Gastrocnemius medialis (tissue), 4 donors: ENCODE data around the gene PPIP5K1.

Experiments used
- CTCF ChIP-seq, 5 experiments: fragments of 450-650 bp in 3 of 5; fragments of 200-600 bp in 2 of 5; sonication (generic) in 2 of 5; IDR thresholded peaks in 4 of 5; conservative IDR thresholded peaks in 1 of 5; 1 replicate in 4 of 5; 2 replicates in 1 of 5; pipeline ENCODE4 v1.5.1; 2016 to 2019; ENCODE audit warnings: antibody characterized with exemption in 5 of 5, mild to moderate bottlenecking in 3 of 5, moderate library complexity in 3 of 5
- POLR2A ChIP-seq, 2 donors: fragments of 450-650 bp; IDR thresholded peaks; one replicate each; pipeline ENCODE4 v1.6.1; 2017; ENCODE audit warnings: antibody characterized with exemption in 2 of 2, mild to moderate bottlenecking in 2 of 2, moderate library complexity in 2 of 2

DNA sequence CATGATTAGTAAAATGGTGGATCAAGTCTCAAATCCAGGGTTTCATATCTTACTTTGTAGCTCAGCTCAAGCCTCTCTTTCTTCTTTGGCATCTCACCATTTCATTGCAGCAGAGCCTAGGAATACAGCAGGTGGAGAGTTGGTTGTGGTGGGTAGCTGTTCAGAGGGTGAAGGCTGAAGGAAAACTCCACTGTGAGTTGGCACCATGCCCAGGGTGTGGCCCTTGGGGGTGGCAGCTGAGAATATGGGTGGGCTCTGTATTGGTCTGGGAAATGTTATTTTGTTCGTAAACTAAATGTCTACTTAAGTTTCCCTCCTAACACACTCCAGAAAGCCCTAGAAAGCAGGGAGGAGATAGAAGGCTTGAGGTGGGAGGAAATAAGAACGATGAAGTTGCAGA is 74.3 kb downstream of the PPIP5K1 start:
- TF ChIP-seq CTCF (IDR thresholded peaks at IDR 0.05 in 4 of 5, conservative IDR thresholded peaks at IDR 0.05 in 1 of 5) (no peak), POLR2A (IDR thresholded peaks at IDR 0.05) (no peak)
